Dendritic cell treated with granulocyte-macrophage colony-stimulating factor and Interleukin-4, amounts not matched to agents 40 ng/mL and 50 ng/mL, for 4 days (primary cell): ENCODE measurements around the gene LYPD6B.

ENCODE experiments used
- H3K27ac Mint-ChIP-seq: one replicate; pipeline ENCODE4 v1.8.0; 2022; ENCODE audit warnings: mild to moderate bottlenecking, mixed read lengths
- H3K27me3 Mint-ChIP-seq: one replicate; pipeline ENCODE4 v1.8.0; 2022; ENCODE audit warnings: mild to moderate bottlenecking, mixed read lengths
- H3K36me3 Mint-ChIP-seq: one replicate; pipeline ENCODE4 v1.8.0; 2022; ENCODE audit warnings: low read depth, mixed read lengths
- H3K4me1 Mint-ChIP-seq: one replicate; pipeline ENCODE4 v1.8.0; 2022; ENCODE audit warnings: low read depth, mixed read lengths
- H3K4me3 Mint-ChIP-seq: one replicate; pipeline ENCODE4 v1.8.0; 2022; ENCODE audit warnings: mild to moderate bottlenecking, moderate library complexity, mixed read lengths
- H3K9me3 Mint-ChIP-seq: one replicate; pipeline ENCODE4 v1.8.0; 2022; ENCODE audit warnings: mixed read lengths
- intact Hi-C: fragments of 100-400 bp; cut with micrococcal nuclease; formaldehyde crosslinking; loops from one replicate; pipeline ENCODE4 v1.15.0; 2022

The LYPD6B gene

GRCh38 chr2:149148194-149149006, 109.9 kb downstream of the LYPD6B start:
- Mint-ChIP-seq H3K36me3 (no peaks in the 10 kb centered on the region), H3K27me3 (peaks cover 24% of the 10 kb centered on the region), H3K27ac (no peak overlapping the region), H3K4me3 (no peak overlapping the region), H3K9me3 (no peaks in the 10 kb centered on the region), H3K4me1 (peaks cover 39% of the 10 kb centered on the region)
- intact Hi-C loops, result no loop called here

DNA sequence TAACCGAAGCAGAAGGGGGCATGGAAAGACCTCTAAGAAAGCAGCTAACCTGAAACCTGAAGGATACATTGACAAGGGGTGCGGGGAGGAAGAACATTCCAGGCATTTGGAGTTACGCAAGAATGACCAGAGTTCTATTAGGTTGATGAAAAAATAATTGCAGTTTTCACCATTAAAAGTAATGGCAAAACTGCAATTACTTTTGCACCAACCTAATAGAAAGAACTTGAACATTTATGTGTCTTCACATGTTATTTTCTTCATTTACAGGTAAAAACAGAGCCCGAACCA, 110.5 kb downstream of the LYPD6B start:
- H3K4me3 Mint-ChIP-seq, result no peak overlapping the region
- intact Hi-C loops, result no loop called here
- peaks cover 28% of the 10 kb centered on the region for H3K27me3 Mint-ChIP-seq
- H3K36me3 Mint-ChIP-seq, result no peaks in the 10 kb centered on the region
- no peaks in the 10 kb centered on the region for H3K9me3 Mint-ChIP-seq
- H3K4me1 Mint-ChIP-seq, result peaks cover 44% of the 10 kb centered on the region
- no peak overlapping the region for H3K27ac Mint-ChIP-seq

- intact Hi-C loops, result no loop called here
- peaks cover 34% of the 10 kb centered on the region for H3K27me3 Mint-ChIP-seq
- H3K4me1 Mint-ChIP-seq, result peaks cover 53% of the 10 kb centered on the region
- H3K27ac Mint-ChIP-seq, result no peak overlapping the region
- H3K4me3 Mint-ChIP-seq, result no peak overlapping the region
- no peaks in the 10 kb centered on the region for H3K9me3 Mint-ChIP-seq
- no peaks in the 10 kb centered on the region for H3K36me3 Mint-ChIP-seq
Observed at GRCh38 chr2:149152469-149152953, 114.0 kb downstream of the LYPD6B start.

DNA sequence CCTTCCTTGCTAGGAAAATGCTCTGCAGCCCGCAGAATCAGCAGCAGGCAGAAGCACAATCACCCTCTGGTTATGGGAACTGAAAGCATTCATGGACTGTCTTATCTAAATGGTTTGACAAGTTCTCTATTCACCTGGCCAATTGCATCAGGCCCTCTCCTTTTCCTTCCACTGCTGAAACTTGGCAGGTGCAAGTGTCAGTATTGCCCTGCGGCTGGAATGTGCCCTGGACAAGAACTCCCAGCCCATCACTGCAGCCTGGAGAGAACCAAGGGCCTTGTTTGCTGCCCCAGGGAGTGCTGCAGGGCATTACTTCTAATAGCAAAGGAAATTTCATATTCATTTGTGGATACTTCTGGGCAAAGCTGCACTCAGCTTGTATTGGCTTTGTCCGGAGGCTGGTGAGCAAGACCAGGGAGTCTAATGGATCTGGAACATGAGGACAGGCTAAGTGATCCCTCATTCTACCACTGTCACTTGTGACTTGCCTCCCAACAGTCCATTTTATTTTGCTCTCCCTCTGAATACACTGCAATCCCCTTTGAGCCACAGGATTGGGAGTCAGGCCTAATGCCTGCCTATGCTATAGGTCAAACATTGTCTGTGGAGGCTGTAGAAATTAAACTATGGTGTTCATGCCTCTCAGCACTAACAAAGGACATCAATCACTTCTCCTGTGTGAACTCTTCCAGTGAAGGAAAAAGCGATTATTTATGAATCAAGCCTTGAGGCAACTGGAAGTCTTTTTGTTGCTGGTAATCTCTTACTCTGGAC, 116.9 kb downstream of the LYPD6B start:
- intact Hi-C loops, result no loop called here
- H3K27me3 Mint-ChIP-seq, result peaks cover 32% of the 10 kb centered on the region
- no peak overlapping the region for H3K4me3 Mint-ChIP-seq
- H3K9me3 Mint-ChIP-seq, result no peaks in the 10 kb centered on the region
- H3K4me1 Mint-ChIP-seq, result peaks cover 53% of the 10 kb centered on the region
- no peaks in the 10 kb centered on the region for H3K36me3 Mint-ChIP-seq
- H3K27ac Mint-ChIP-seq, result no peak overlapping the region

DNA sequence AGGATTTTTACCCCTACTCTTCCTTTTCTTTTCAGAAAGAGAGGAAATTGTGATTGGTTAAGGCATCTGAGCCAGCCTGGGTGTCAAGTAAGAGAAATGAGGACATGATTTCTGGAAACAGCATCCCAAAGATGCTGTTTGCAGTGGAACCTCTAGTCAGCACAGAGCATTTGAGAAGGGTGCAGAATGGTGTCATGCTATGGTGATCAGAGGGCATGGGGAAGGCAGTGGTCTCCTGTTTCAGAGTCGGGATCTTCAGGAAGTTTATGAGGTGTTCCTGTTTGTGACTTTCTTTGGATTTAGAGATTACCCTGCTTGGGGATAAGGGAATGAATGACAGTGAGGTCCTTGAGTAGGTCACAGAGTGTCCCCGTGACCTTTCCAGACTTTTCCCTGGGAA, 117.5 kb downstream of the LYPD6B start:
- Mint-ChIP-seq H3K9me3 (no peaks in the 10 kb centered on the region), H3K27ac (no peak overlapping the region), H3K4me3 (no peak overlapping the region), H3K4me1 (peaks cover 58% of the 10 kb centered on the region), H3K36me3 (no peaks in the 10 kb centered on the region), H3K27me3 (peaks cover 32% of the 10 kb centered on the region)
- intact Hi-C loops, result no loop called here

DNA sequence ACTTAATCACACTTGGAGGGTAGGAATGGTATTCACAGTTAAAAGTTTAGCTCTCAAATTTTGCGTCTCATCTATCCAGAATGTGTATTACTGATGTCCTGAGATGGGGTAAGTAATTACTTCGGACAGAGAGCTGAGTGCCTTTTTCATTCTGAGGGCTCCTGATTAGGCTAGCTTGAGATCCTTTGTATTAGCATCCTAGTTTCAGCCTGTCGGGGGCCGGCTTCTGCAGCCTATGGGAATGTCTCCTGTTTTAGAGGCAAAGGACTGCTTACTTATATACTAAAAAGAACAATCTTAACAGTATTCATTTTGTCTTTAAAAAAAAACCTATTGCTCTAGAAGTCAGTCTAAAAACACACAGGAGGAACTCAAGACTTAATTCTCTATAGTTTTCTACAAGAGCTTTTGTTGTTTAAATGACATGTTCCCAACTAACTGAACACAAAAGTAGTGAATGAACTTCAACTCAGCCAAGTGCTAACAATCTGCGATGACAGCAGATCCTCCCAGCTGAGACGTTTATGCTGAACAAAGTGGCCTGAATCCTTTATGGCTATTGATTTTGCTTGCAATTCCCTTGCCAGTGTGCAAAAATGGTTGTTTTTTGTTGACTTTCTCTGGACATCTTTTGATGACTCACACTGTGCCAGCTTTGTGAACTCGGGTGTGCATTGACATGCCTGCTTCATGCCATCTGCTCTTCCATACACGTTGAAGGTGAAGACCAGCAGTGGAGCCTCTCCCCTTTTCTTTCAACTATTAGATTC, 118.7 kb downstream of the LYPD6B start:
- intact Hi-C loops, result no loop called here
- Mint-ChIP-seq H3K9me3 (no peaks in the 10 kb centered on the region), H3K36me3 (no peaks in the 10 kb centered on the region), H3K4me3 (no peak overlapping the region), H3K27ac (no peak overlapping the region), H3K4me1 (peaks cover 58% of the 10 kb centered on the region), H3K27me3 (peaks cover 28% of the 10 kb centered on the region)

GRCh38 chr2:149158957-149159356, 120.5 kb downstream of the LYPD6B start:
- peaks cover 43% of the 10 kb centered on the region for H3K4me1 Mint-ChIP-seq
- no peak overlapping the region for H3K4me3 Mint-ChIP-seq
- H3K27me3 Mint-ChIP-seq, result peaks cover 19% of the 10 kb centered on the region
- no peaks in the 10 kb centered on the region for H3K9me3 Mint-ChIP-seq
- intact Hi-C loops, result no loop called here
- no peaks in the 10 kb centered on the region for H3K36me3 Mint-ChIP-seq
- no peak overlapping the region for H3K27ac Mint-ChIP-seq

GRCh38 chr2:149160195-149160594, 121.7 kb downstream of the LYPD6B start:
- H3K4me3 Mint-ChIP-seq, result no peak overlapping the region
- intact Hi-C loops, result no loop called here
- no peaks in the 10 kb centered on the region for H3K36me3 Mint-ChIP-seq
- peaks cover 18% of the 10 kb centered on the region for H3K27me3 Mint-ChIP-seq
- no peaks in the 10 kb centered on the region for H3K9me3 Mint-ChIP-seq
- H3K27ac Mint-ChIP-seq, result no peak overlapping the region
- peaks cover 31% of the 10 kb centered on the region for H3K4me1 Mint-ChIP-seq

- no peaks in the 10 kb centered on the region for H3K36me3 Mint-ChIP-seq
- H3K9me3 Mint-ChIP-seq, result no peaks in the 10 kb centered on the region
- no peak overlapping the region for H3K4me3 Mint-ChIP-seq
- peaks cover 14% of the 10 kb centered on the region for H3K27me3 Mint-ChIP-seq
- H3K4me1 Mint-ChIP-seq, result peaks cover 25% of the 10 kb centered on the region
- intact Hi-C loops, result no loop called here
- H3K27ac Mint-ChIP-seq, result no peak overlapping the region
Observed at GRCh38 chr2:149160701-149161217, 122.3 kb downstream of the LYPD6B start.

DNA sequence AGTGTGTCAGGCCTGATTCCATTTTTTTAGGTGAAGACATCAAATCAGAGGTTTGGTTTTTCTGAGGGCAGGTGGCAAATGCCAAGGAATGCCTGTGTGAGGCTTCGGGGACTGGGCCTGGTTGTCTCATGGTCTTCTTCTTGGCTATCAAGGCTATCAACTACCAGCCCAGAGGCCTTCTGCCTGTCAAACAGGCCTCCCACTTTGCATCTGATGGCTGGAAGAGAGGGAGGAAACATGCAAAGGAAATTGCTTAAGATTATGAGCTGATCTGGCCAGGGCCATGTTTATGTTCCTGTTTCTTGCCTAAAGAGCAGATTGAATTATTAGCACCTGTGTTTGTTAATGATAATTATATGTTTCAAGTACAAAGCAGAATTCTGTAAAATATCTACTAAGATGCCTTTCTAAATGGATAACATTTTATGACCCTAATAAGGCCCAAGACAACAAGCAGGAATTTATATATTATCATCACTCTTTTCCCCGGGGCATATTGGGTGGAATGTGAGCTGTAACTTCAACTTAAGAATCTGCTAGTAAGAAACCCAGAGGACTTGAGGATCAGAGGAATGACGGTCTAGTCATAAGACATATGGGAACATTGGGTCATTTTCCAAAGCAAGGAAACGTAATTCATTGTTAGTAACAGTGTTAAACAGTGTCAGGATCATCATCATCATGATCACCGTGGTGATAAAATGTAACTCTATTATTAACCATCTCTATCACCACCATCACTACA, 123.2 kb downstream of the LYPD6B start:
- no peak overlapping the region for H3K4me3 Mint-ChIP-seq
- H3K27ac Mint-ChIP-seq, result no peak overlapping the region
- H3K36me3 Mint-ChIP-seq, result no peaks in the 10 kb centered on the region
- intact Hi-C loops, result no loop called here
- peaks cover 9% of the 10 kb centered on the region for H3K27me3 Mint-ChIP-seq
- H3K4me1 Mint-ChIP-seq, result peaks cover 21% of the 10 kb centered on the region
- H3K9me3 Mint-ChIP-seq, result no peaks in the 10 kb centered on the region

DNA sequence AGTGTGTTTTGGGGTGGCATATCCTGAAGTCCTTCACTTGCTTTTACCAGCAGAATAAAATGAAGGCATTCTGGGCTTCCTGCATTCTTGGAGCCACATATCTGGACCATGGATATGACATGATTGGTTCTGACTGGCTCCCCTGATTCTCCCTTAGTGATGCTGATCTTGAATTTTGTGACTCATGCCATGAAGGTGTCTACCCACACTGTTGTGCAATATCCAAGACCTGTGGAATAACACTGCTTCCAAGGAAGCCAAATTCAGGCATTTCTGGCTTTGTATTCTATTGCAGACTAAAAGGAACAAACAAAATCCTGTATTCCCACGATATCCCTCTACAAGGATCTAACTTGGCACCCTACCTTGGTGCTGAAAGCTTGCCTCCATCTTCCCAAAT, 125.8 kb downstream of the LYPD6B start:
- Mint-ChIP-seq H3K4me1 (peaks cover 35% of the 10 kb centered on the region), H3K4me3 (no peak overlapping the region), H3K9me3 (no peaks in the 10 kb centered on the region), H3K36me3 (no peaks in the 10 kb centered on the region), H3K27me3 (peaks cover 6% of the 10 kb centered on the region), H3K27ac (no peak overlapping the region)
- intact Hi-C loops, result no loop called here

GRCh38 chr2:149164827-149165226, 126.3 kb downstream of the LYPD6B start:
- Mint-ChIP-seq H3K9me3 (no peaks in the 10 kb centered on the region), H3K27ac (no peak overlapping the region), H3K27me3 (peaks cover 6% of the 10 kb centered on the region), H3K4me1 (peaks cover 35% of the 10 kb centered on the region), H3K4me3 (no peak overlapping the region), H3K36me3 (no peaks in the 10 kb centered on the region)
- intact Hi-C loops, result no loop called here

GRCh38 chr2:149167001-149167780, 128.7 kb downstream of the LYPD6B start:
- H3K27me3 Mint-ChIP-seq, result peaks cover 7% of the 10 kb centered on the region
- no peak overlapping the region for H3K4me3 Mint-ChIP-seq
- H3K4me1 Mint-ChIP-seq, result peaks cover 16% of the 10 kb centered on the region
- intact Hi-C loops, result no loop called here
- no peak overlapping the region for H3K27ac Mint-ChIP-seq
- no peaks in the 10 kb centered on the region for H3K36me3 Mint-ChIP-seq
- H3K9me3 Mint-ChIP-seq, result peaks cover 10% of the 10 kb centered on the region
